HG03025 (cell line): ENCODE results near the gene UNC5C.

Experiments used
- ATAC-seq: cut with Tn5 transposase; IDR thresholded peaks from one replicate; pipeline ENCODE4 v1.9.1; 2021; ENCODE audit warnings: mild to moderate bottlenecking, moderate library complexity; ENCODE audit not compliant: unreplicated experiment, low FRiP score

Gene UNC5C

DNA sequence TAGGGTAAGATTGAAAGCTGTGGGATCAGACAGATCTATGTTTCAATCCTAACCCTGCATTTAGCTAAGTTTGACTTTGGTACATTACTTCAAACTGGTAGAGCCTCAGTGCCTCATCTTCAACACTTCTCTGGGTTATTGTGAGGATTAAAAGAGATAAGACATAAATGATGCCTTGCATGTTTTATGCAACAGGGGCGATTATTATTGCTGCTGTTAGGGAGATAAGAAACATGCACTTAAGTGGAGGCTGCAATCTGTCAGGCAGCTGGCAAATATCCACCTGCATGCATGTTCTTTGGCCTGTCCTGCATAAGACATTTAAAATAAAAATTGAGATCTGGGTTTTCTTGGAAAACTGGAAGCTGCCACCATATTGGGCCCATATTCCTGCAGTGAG, 24.6 kb downstream of the UNC5C start:
- ATAC-seq, result no peak

DNA sequence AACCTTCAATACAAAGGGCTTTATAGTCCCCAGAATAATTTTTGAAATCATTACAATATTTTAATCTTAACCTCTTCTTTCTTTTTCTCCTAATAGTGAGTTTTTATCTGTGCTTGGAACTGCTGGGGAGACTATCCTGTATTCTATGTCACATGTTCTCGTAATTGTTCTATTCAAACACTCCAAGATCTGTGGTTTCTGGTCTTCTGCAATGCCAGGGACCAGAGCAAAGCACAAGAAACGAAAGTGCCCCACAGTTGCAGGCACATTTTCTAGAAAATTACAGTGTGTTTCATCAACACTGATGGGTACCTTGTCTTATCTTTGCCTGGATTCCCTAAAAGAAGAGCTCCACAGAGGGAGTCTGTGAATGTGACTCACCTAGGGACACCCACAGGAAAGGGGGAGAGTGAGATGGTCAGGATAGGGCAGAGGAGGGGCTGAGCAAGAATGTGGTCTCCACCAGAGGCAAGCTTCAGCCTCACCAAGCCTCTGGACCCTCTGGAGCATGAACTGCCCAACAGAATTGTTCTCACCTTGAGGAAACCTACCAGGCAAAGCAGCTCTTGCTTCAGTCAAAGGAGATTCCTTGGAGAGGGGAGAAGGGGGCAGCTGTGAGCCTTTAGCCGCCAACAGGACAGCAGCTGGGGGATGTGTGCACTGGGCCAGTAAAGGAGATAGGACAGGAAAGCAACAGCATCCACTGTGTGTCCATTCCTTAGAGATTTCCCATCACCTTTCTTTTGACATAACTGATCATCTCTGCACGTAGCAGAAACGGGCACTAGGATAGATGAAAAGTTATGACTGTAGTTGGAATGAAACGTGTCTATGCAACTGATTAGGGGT, 25.9 kb downstream of the UNC5C start:
- ATAC-seq, result no peak

GRCh38 chr4:95517576-95518345, 31.0 kb downstream of the UNC5C start:
- no peak for ATAC-seq

DNA sequence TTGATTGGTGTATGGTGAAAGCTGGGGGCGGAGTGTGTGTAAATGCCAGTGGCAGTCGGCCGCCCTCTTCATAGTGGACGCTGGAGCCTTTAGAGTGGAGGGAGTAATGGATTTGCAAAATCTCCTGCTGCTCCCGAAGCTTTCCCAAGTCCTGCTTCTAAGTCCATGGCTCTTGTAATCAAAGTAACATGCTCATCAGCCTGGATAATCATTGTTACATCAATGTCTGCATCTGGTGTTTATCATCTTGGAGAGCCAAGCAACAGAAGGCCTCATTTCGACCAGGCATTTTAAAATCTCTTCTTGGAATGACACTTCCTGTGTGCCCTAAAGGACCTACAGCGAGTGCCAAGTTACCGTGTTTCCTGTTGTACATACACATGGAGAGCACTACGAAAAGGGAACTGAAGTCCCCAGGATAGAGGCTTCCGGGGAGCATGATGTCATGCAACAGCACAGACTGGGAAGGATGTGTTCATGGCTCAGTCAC, 32.2 kb downstream of the UNC5C start:
- ATAC-seq, result no peak

DNA sequence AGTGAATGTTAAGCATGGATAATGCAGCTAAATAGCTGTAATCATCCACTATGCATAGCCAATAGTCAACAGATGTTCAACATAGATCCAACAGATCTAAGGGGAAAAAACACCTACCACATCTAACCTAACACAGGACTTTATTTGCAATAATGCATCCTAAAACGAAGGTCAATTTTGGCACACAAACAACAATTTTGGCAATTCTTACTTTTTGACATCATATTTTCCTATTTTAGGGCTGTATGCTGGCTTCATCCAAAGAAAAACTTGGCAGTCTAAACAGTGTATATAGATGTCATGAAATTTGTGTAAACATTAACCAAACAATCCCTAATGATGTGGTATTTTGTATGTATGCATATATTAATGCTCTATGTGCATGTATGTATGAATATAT, 33.2 kb downstream of the UNC5C start:
- ATAC-seq, result no peak

DNA sequence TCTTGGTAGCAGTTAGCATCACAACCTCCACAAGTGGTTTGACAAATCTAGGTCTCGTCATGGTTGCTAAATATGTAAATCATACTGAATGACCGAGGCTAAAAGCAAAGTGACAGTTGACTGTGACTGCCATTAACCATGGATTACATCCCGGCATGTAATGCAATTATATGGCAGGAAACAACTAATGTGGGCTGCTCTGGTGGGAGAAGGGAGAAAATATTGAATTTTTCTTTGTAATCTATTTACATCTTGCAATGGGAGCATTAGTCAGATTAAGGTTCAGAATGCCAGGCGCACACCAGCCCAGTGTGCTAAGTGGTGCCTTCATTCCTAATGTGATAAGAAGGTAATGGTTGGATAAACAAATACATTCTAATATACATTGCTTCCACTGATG, 35.8 kb downstream of the UNC5C start:
- ATAC-seq, result no peak

DNA sequence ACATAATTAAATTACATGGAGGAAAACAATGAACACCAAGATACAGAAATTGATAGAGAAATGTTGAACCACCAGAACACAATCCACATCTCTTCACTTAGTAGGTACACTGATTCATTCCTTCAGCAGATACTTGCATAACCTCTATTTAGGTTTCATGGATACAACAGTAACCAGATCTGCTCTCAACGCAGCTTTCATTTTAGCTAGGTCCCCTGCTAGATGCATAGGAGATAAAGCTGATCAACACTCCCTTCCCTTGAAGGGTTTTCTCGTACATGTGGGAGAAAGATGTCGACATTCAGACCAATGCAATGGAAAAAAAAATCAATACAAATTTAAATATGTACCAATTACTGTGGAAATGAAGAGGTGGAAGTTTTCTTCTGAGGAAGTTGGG, 37.3 kb downstream of the UNC5C start:
- no peak for ATAC-seq

- ATAC-seq, result no peak
Measured at GRCh38 chr4:95510877-95511276, 37.9 kb downstream of the UNC5C start.

DNA sequence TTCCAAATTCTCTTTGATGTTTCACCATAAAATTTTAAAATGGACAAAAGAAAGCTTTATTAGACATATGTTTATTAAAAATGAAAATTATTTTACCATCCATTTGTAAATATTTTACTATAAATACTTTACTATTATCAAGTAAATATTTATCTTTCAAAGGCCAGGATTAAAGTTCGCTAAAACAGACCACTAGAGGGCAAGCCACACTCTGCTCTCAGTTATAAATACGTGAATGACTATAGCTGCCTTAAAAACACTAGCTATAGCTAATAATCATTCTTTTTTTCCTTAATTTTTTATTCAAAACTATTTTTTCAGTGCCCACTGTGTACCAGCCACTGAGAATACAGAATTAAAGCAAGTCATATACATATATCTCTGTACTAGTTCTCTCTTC, 38.6 kb downstream of the UNC5C start:
- ATAC-seq, result no peak

GRCh38 chr4:95508421-95508820, 40.4 kb downstream of the UNC5C start:
- no peak for ATAC-seq

- no peak for ATAC-seq
Measured at GRCh38 chr4:95507561-95507960, 41.2 kb downstream of the UNC5C start.

GRCh38 chr4:95507147-95507546, 41.6 kb downstream of the UNC5C start:
- ATAC-seq, result no peak

GRCh38 chr4:95506264-95506663, 42.5 kb downstream of the UNC5C start:
- ATAC-seq, result no peak

GRCh38 chr4:95505799-95506198, 43.0 kb downstream of the UNC5C start:
- ATAC-seq, result no peak

GRCh38 chr4:95505151-95505550, 43.6 kb downstream of the UNC5C start:
- ATAC-seq, result no peak

GRCh38 chr4:95504501-95504900, 44.3 kb downstream of the UNC5C start:
- ATAC-seq, result no peak

GRCh38 chr4:95500361-95500760, 48.4 kb downstream of the UNC5C start:
- ATAC-seq, result no peak

DNA sequence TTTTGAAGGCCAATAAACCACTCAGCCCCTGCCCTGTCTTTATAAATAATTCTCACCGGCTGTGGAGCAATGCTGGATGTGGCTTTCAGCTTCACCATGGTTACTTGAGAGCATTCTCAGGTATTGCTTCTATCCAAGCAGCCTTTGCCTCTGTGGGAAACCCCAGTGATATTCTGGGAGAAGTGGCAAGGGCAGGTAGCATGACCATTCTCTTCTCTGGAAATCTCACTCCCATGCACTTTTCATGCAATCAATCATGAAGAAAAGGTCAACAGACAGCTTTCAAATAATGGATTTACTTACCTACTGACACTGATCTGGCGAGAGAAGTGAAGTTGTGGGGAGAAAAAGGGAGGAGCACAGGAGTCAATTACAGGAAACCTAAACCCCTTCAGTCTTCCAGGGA, 49.5 kb downstream of the UNC5C start:
- ATAC-seq, result no peak

DNA sequence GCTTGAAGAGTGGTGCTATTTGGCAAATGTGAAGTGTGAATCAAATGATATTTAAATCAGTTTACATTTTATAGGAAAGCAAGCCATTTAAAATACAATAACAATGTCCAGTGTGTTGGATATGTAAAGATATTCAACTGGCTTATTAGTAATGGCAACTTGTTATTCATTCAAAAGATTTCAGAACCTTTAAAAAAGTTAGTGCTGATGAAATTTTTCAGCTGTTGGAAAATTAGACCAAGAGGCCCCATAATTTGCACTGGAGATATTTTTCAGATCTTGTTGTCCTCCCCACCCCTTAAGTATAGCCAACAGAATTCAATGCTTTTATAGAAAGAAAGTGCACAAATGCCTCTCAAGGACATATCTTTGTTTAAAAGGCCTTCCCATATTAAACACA, 54.6 kb downstream of the UNC5C start:
- no peak for ATAC-seq

DNA sequence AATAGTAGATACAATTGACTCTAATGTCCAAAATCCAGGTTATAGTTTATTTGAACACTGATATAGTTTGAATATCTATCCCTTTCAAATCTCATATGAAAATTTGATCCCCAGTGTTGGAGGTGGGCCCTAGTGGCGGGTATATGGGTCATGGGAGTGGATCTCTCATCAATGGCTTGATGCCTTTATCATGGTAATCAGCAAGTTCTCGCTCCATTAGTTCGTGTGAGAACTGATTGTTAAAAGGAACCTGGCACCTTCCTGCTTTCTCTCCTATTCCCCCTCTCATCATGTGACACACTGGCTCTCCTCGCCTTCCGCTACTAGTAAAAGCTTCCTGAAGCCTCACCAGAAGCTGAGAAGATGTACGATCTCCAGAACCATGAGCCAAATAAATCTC, 70.1 kb downstream of the UNC5C start:
- ATAC-seq, result no peak

GRCh38 chr4:95476121-95476520, 72.7 kb downstream of the UNC5C start:
- ATAC-seq, result no peak

DNA sequence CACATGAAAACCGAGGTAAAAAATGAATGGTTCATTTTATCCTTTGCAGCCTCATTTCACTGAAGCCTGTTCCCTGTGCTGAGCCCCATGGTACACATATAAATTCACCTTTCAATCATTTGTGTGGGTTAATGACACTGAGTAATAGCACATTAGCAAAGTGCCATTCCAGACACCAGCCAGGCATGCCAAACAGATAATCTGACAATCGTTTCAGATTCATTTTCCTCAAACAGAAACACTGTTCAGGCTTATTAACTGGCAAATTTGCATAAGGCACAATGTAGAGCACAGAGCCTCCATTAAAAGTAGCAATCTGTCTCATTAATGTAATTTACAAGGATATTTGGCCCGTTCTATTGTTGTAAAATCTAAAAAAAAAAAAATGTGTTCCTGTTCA, 76.2 kb downstream of the UNC5C start:
- ATAC-seq, result no peak
